ENCODE results near the gene TICRR.

TICRR gene

DNA sequence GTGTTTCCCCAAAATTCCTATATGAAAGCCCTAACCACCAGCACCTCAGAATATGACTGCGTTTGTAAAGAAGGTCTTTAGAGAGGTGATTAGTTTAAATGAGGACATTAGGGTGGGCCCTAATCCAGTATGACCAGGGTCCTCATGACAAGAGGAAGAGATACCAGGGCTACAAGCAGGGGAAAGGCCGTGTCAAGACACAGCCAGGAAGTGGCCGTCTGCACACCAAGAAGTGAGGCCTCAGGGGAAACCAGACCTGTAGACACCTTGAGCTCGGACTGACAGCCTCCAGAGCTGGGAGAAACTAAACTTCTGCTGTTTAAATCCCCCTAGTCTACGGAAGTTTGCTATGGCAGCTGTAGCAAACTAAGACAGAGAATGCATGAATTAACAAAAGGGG is 65.8 kb downstream of the TICRR start:
- TF ChIP-seq, protein P1, sequence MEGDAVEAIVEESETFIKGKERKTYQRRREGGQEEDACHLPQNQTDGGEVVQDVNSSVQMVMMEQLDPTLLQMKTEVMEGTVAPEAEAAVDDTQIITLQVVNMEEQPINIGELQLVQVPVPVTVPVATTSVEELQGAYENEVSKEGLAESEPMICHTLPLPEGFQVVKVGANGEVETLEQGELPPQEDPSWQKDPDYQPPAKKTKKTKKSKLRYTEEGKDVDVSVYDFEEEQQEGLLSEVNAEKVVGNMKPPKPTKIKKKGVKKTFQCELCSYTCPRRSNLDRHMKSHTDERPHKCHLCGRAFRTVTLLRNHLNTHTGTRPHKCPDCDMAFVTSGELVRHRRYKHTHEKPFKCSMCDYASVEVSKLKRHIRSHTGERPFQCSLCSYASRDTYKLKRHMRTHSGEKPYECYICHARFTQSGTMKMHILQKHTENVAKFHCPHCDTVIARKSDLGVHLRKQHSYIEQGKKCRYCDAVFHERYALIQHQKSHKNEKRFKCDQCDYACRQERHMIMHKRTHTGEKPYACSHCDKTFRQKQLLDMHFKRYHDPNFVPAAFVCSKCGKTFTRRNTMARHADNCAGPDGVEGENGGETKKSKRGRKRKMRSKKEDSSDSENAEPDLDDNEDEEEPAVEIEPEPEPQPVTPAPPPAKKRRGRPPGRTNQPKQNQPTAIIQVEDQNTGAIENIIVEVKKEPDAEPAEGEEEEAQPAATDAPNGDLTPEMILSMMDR (IDR thresholded peaks at IDR 0.05; ENCODE audit: insufficient read depth, low read length, poor library complexity, severe bottlenecking): no peak
- no peak overlapping the region for H3K4me3 ChIP-seq (replicated peaks; ENCODE audit: low read depth, low read length)
- no peaks in the 10 kb centered on the region for H3K36me3 ChIP-seq (ENCODE audit: control insufficient read depth, insufficient read depth, low read length)
- DNase-seq (ENCODE audit: extremely low read depth, insufficient read length): no peak
- no peaks in the 10 kb centered on the region for H3K27me3 ChIP-seq (replicated peaks; ENCODE audit: control insufficient read depth, insufficient read depth, low read length)

DNA sequence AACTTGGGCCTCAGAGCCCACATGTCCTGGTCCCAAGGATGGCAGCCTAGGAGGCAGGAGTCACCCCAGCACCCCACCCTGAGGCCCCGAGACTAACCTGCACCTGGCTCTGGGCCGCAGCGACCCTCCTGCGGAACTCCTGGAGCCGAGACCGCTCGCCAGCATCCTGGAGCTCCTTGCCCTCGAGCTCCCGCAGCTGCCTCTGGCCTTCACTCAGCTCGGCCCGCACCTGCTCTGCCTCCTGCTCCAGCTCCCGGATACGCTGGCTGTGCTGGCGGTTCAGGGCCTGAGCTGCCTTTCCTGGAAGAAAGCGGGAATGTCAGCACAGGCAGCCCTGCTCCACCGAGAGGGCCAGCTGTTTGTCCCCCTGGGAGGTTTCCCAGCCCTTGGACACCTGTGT is 66.8 kb downstream of the TICRR start:
- H3K36me3 ChIP-seq (ENCODE audit: control insufficient read depth, insufficient read depth, low read length): no peaks in the 10 kb centered on the region
- TF ChIP-seq, protein P1 (IDR thresholded peaks at IDR 0.05; ENCODE audit: insufficient read depth, low read length, poor library complexity, severe bottlenecking): no peak
- no peak for DNase-seq (ENCODE audit: extremely low read depth, insufficient read length)

DNA sequence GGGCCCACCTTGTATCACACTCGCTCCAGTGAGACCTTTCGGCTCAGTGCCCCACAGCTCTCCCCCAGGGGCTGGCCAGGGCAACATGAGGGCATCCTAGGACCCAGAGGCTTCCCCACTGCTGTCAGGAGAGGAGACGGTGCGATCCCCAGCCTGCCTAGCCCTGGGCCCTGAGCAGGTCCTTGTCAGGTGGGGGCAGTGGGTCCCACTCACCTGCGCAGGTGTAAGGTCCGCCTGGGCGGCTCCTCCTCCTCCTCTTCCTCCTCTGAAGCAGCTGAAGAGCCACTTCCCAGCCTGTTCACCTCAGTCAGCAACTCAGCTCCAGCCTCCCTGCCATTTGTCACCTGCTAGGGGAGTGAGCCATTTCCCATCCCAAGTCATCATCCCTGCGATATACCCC is 70.4 kb downstream of the TICRR start:
- TF ChIP-seq, protein P1 (IDR thresholded peaks at IDR 0.05; ENCODE audit: insufficient read depth, low read length, poor library complexity, severe bottlenecking): no peak
- DNase-seq (ENCODE audit: extremely low read depth, insufficient read length): no peak
- Histone ChIP-seq H3K27me3 (replicated peaks; ENCODE audit: control insufficient read depth, insufficient read depth, low read length) (no peaks in the 10 kb centered on the region), H3K36me3 (ENCODE audit: control insufficient read depth, insufficient read depth, low read length) (no peaks in the 10 kb centered on the region), H3K4me3 (replicated peaks; ENCODE audit: low read depth, low read length) (no peak overlapping the region)

More for the DNA sequence above, 66.8 kb downstream of the TICRR start:
- H3K27me3 ChIP-seq (replicated peaks; ENCODE audit: control insufficient read depth, insufficient read depth, low read length): no peaks in the 10 kb centered on the region
- no peak overlapping the region for H3K4me3 ChIP-seq (replicated peaks; ENCODE audit: low read depth, low read length)

DNA sequence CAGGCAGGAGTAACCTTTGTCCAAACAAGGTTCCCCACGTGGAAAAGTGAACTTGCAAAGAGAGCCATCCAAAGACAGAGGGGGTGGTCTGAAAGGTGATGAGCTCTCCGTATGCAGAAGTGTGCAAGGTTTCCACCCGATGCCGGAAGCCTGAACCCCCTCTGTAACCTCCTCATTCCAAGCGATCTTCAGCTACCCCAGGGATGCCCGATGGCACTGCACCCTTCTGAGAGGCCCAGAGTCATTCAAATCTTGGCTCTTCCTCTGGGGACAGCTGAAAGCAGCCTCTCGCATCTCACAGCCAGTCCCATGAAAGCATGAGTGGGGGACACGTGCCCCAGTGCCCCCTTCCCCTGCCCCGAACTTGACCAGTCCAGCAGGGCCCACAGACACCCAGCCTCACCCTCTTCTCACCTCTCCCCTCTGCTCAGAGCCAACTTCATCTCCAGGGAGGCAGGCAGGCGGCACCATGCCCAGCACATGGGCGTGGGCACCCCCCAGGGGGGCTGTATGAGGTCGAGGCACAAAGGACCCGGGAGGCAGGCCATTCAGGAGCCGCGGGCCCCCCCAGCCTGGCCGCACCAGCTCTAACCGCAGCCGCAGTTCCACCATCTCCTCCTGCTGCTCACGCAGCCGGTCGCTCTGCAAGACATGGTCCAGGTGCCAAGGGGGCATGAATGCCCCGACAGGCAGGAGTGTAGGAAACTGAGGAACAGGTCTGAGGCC is 71.3 kb downstream of the TICRR start:
- Histone ChIP-seq H3K27me3 (replicated peaks; ENCODE audit: control insufficient read depth, insufficient read depth, low read length) (no peaks in the 10 kb centered on the region), H3K36me3 (ENCODE audit: control insufficient read depth, insufficient read depth, low read length) (no peaks in the 10 kb centered on the region), H3K4me3 (replicated peaks; ENCODE audit: low read depth, low read length) (no peak overlapping the region)
- TF ChIP-seq, protein P1 (IDR thresholded peaks at IDR 0.05; ENCODE audit: insufficient read depth, low read length, poor library complexity, severe bottlenecking): no peak
- no peak for DNase-seq (ENCODE audit: extremely low read depth, insufficient read length)

DNA sequence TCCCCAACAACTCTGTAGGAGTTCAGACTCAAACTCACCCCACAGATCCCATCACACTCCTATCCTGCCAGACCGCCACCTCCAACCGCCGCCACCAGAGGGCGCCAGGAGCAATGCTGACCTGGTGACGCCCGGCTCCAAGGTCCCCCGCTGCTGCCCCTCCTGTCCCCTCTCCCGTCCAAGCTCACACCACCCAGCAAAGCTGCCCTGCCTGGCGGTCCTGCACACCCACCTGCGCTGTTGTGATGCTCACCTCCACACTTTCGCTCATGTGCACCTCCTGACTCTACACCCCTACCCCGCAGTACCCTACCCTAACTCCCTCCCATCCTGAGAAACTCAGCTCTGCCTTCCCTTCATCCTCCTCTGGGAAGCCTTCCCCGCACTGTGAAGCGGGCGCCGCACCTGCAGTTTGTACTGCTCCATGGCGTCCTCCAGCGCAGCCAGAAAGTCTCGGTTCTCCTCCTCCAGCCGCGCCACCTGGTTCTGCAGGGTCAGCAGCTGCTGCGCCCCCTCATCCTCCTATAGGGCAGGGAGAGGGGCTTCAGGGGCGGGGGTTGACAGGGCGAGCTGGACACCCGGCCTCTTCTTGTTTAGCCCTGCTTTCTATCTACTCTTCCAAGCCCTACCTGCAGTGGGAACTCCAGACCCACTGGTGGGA is 72.1 kb downstream of the TICRR start:
- Histone ChIP-seq H3K27me3 (replicated peaks; ENCODE audit: control insufficient read depth, insufficient read depth, low read length) (no peaks in the 10 kb centered on the region), H3K4me3 (replicated peaks; ENCODE audit: low read depth, low read length) (no peak overlapping the region), H3K36me3 (ENCODE audit: control insufficient read depth, insufficient read depth, low read length) (no peaks in the 10 kb centered on the region)
- TF ChIP-seq, protein P1 (IDR thresholded peaks at IDR 0.05; ENCODE audit: insufficient read depth, low read length, poor library complexity, severe bottlenecking): peak; percentile 95
- DNase-seq (ENCODE audit: extremely low read depth, insufficient read length): peak; percentile 53
